ENCODE data around the gene FHIT. TPM values are rescaled to one million over a fixed set of nuclear protein-coding genes. Genes with fewer than 3 reads are reported as not detected.

Gene FHIT
- total RNA-seq, 1 donor from 2014 or later, result 16.1 TPM

DNA sequence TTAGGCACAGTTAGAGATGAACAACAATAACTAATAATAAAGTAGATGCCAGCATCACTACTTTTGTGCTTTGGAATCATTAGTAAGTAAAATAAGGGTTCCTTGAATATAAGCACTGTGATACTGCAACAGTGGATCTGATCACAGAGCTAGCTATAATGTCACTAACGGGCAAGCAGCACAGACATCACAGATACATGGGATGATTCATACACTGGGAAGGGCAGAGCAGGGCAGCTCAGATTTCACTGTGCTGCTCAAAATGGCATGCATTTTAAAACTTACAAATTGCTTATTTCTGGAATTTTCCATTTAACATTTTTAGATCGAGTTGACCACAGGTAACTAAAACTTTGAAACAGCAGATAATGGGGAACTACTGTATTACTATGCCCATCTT, 476.6 kb downstream of the FHIT start:
- Mint-ChIP-seq H3K36me3 (ENCODE audit: insufficient read depth) (peaks cover 7% of the 10 kb centered on the region), H3K27me3 (no peaks in the 10 kb centered on the region), H3K27ac (no peak overlapping the region), H3K4me1 (ENCODE audit: low read depth) (peaks cover 19% of the 10 kb centered on the region), H3K9me3 (ENCODE audit: low read depth) (peaks cover 18% of the 10 kb centered on the region), H3K4me3 (ENCODE audit: low read depth) (no peak overlapping the region)
- DNase-seq (ENCODE audit: low spot score, unreplicated experiment), result no peak
- TF ChIP-seq, protein P1, sequence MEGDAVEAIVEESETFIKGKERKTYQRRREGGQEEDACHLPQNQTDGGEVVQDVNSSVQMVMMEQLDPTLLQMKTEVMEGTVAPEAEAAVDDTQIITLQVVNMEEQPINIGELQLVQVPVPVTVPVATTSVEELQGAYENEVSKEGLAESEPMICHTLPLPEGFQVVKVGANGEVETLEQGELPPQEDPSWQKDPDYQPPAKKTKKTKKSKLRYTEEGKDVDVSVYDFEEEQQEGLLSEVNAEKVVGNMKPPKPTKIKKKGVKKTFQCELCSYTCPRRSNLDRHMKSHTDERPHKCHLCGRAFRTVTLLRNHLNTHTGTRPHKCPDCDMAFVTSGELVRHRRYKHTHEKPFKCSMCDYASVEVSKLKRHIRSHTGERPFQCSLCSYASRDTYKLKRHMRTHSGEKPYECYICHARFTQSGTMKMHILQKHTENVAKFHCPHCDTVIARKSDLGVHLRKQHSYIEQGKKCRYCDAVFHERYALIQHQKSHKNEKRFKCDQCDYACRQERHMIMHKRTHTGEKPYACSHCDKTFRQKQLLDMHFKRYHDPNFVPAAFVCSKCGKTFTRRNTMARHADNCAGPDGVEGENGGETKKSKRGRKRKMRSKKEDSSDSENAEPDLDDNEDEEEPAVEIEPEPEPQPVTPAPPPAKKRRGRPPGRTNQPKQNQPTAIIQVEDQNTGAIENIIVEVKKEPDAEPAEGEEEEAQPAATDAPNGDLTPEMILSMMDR (IDR thresholded peaks at IDR 0.05; ENCODE audit: unreplicated experiment), result no peak

DNA sequence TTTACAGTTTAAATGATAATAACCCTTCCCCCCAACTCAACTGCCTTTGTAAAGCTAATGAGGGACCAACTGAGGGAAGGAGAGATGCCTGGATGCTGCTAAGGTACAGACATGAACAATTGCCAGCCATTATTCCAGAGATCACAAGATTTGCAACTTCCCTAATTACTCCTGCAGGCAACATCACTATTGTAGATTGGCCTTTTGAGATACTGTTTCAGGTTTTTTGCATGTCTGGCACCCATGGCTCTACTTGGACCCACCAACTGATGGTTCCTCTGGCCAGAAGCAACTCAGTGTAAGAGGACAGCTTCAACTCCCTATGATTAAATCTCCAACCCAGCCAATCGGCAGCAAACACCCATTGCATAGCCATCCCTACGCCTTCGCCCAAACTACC, 478.7 kb downstream of the FHIT start:
- Mint-ChIP-seq H3K27ac (no peak overlapping the region), H3K4me1 (ENCODE audit: low read depth) (peaks cover 19% of the 10 kb centered on the region), H3K4me3 (ENCODE audit: low read depth) (no peak overlapping the region), H3K9me3 (ENCODE audit: low read depth) (peaks cover 22% of the 10 kb centered on the region), H3K36me3 (ENCODE audit: insufficient read depth) (peaks cover 7% of the 10 kb centered on the region), H3K27me3 (no peaks in the 10 kb centered on the region)
- TF ChIP-seq, protein P1 (IDR thresholded peaks at IDR 0.05; ENCODE audit: unreplicated experiment), result no peak
- DNase-seq (ENCODE audit: low spot score, unreplicated experiment), result no peak

DNA sequence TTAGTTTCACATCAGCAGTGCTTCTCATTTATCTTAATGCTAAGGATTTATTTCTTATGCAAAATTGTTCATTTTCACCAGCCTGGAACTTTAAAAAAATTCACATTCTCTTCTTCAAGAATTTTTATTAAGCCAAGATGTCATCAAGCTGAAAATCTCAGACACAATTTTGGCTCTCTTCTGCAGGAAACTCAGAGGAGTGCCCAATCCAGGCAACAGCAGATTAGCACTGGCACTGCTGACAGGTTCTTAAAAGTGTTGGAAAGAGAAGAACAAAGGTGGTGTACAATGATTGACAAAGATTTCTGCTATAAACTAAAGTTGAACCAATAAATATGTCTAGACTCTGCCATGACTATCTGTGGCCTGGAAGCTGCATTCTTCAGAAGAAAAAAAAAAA, 479.5 kb downstream of the FHIT start:
- H3K4me1 Mint-ChIP-seq (ENCODE audit: low read depth), result peaks cover 14% of the 10 kb centered on the region
- no peak overlapping the region for H3K4me3 Mint-ChIP-seq (ENCODE audit: low read depth)
- peaks cover 3% of the 10 kb centered on the region for H3K36me3 Mint-ChIP-seq (ENCODE audit: insufficient read depth)
- H3K27me3 Mint-ChIP-seq, result no peaks in the 10 kb centered on the region
- TF ChIP-seq, protein P1 (IDR thresholded peaks at IDR 0.05; ENCODE audit: unreplicated experiment), result no peak
- no peak overlapping the region for H3K27ac Mint-ChIP-seq
- DNase-seq (ENCODE audit: low spot score, unreplicated experiment), result no peak
- H3K9me3 Mint-ChIP-seq (ENCODE audit: low read depth), result peaks cover 17% of the 10 kb centered on the region

DNA sequence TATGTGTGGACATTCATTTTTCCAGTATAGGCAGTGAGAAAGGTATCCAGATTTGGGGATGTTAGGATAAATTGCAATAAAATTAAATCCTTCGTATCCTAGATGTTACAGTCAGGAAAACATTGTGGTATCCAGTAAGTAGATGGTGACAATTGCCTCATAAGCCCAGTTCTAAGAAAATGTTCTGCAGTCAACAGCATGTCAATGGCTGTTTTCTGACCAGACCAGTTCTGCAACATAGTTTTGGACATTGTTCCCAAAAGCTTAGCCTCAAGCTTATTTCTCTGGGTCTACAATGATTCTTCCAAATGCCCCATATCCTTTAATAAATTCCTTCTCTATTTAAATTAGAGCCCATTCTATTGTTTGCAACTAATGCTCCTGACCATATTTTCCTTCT, 480.7 kb downstream of the FHIT start:
- H3K27me3 Mint-ChIP-seq, result no peaks in the 10 kb centered on the region
- H3K4me1 Mint-ChIP-seq (ENCODE audit: low read depth), result peaks cover 14% of the 10 kb centered on the region
- peak overlapping the region; percentile 26 for H3K27ac Mint-ChIP-seq
- DNase-seq (ENCODE audit: low spot score, unreplicated experiment), result no peak
- TF ChIP-seq, protein P1 (IDR thresholded peaks at IDR 0.05; ENCODE audit: unreplicated experiment), result no peak
- H3K9me3 Mint-ChIP-seq (ENCODE audit: low read depth), result peaks cover 9% of the 10 kb centered on the region
- no peak overlapping the region for H3K4me3 Mint-ChIP-seq (ENCODE audit: low read depth)
- peaks cover 3% of the 10 kb centered on the region for H3K36me3 Mint-ChIP-seq (ENCODE audit: insufficient read depth)

DNA sequence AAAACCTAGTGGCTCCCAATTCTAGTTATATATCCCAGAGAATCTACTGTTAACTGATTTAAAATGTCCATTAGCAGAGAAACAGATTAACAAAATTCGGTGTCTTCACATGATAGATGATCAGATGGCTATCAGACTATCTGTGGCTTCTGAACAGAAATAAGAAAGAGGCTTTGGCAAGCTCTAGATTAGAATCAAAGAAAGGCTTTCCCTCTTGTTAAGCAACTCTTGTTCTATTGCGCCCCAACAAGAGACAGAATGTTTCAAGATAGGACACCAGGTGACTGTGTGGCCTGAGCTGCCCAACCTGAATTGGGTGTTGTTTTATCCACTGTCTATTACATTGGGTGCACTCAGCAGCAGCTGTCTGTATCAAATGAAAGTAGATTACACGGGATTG, 483.7 kb downstream of the FHIT start:
- TF ChIP-seq, protein P1 (IDR thresholded peaks at IDR 0.05; ENCODE audit: unreplicated experiment), result no peak
- peaks cover 5% of the 10 kb centered on the region for H3K9me3 Mint-ChIP-seq (ENCODE audit: low read depth)
- no peaks in the 10 kb centered on the region for H3K27me3 Mint-ChIP-seq
- no peaks in the 10 kb centered on the region for H3K36me3 Mint-ChIP-seq (ENCODE audit: insufficient read depth)
- H3K4me3 Mint-ChIP-seq (ENCODE audit: low read depth), result no peak overlapping the region
- H3K4me1 Mint-ChIP-seq (ENCODE audit: low read depth), result peaks cover 14% of the 10 kb centered on the region
- no peak overlapping the region for H3K27ac Mint-ChIP-seq
- no peak for DNase-seq (ENCODE audit: low spot score, unreplicated experiment)
